IMR-90 (cell line): Measurements from ENCODE around the gene GAR1. TPM values are rescaled to one million over a fixed set of nuclear protein-coding genes. Genes with fewer than 3 reads are reported as not detected.

ENCODE experiments used
- ATAC-seq: fragments of 200-7000 bp; cut with Tn5 transposase; 2 replicates; pipeline ENCODE4 v1.9.1; 2020; ENCODE audit warnings: low read depth, mild to moderate bottlenecking, moderate library complexity
- BruUV-seq: library from RNA; stranded (reverse); fragments of 400-500 nt; replicated peaks from 2 replicates; lab custom pipeline; 2021; lab: Mats Ljungman, UMichigan
- CTCF ChIA-PET: fragments of 300-600 bp; formaldehyde crosslinking; extraction: SDS; loops from one replicate; lab custom pipeline; 2021; ENCODE audit warnings: antibody characterized with exemption; lab: Yijun Ruan, JAX
- POLR2A ChIA-PET: fragments of 300-600 bp; sonication (Branson Sonifier 250); formaldehyde crosslinking; loops from one replicate; lab custom pipeline; 2022; ENCODE audit warnings: antibody characterized with exemption; ENCODE audit not compliant: unreplicated experiment; lab: Charles Lee
- DNase-seq: peaks from one replicate; pipeline ENCODE4 v3.0.0; 2013
- H2AFZ ChIP-seq: replicated peaks from 2 replicates; pipeline ENCODE3; 2013; ENCODE audit warnings: low read length, mild to moderate bottlenecking; ENCODE audit not compliant: poor library complexity
- H2AK5ac ChIP-seq: 2 replicates; pipeline ENCODE4 v1.6.1; 2013; ENCODE audit warnings: low read depth, low read length, inconsistent platforms
- H2AK9ac ChIP-seq: replicated peaks from 2 replicates; pipeline ENCODE3; 2013; ENCODE audit warnings: mild to moderate bottlenecking, low read depth, low read length, moderate library complexity; ENCODE audit not compliant: poor library complexity
- H2BK120ac ChIP-seq: 2 replicates; pipeline ENCODE4 v1.6.1; 2013; ENCODE audit warnings: low read depth, low read length, inconsistent platforms
- H2BK15ac ChIP-seq: 3 replicates; pipeline ENCODE4 v1.6.1; 2013; ENCODE audit warnings: low read depth, low read length, inconsistent platforms
- H2BK20ac ChIP-seq: 2 replicates; pipeline ENCODE4 v1.6.1; 2013; ENCODE audit warnings: low read depth, mild to moderate bottlenecking, inconsistent platforms, low read length, moderate library complexity
- H2BK5ac ChIP-seq: 2 replicates; pipeline ENCODE4 v1.6.1; 2013; ENCODE audit warnings: mild to moderate bottlenecking, low read depth, low read length, inconsistent platforms; ENCODE audit not compliant: poor library complexity, severe bottlenecking
- H3K14ac ChIP-seq: replicated peaks from 2 replicates; pipeline ENCODE4 v1.6.1; 2013; ENCODE audit warnings: low read depth, low read length, inconsistent platforms
- H3K18ac ChIP-seq: 2 replicates; pipeline ENCODE4 v1.6.1; 2013; ENCODE audit warnings: low read depth, low read length, control low read depth
- H3K23ac ChIP-seq: 2 replicates; pipeline ENCODE4 v1.6.1; 2013; ENCODE audit warnings: low read depth, low read length, inconsistent platforms
- H3K27ac ChIP-seq: 2 replicates; pipeline ENCODE4 v1.5.1; 2013; ENCODE audit warnings: mild to moderate bottlenecking, control low read depth, low read length; ENCODE audit not compliant: insufficient read depth
- H3K27me3 ChIP-seq: 2 replicates; pipeline ENCODE4 v1.6.1; 2013; ENCODE audit warnings: low read length; ENCODE audit not compliant: control insufficient read depth, insufficient read depth
- H3K36me3 ChIP-seq: 2 replicates; pipeline ENCODE4 v1.6.1; 2013; ENCODE audit warnings: low read length, mixed read lengths; ENCODE audit not compliant: control insufficient read depth, insufficient read depth
- H3K4ac ChIP-seq: 2 replicates; pipeline ENCODE4 v1.6.1; 2013; ENCODE audit warnings: low read depth, low read length, inconsistent platforms
- H3K4me1 ChIP-seq: 2 replicates; pipeline ENCODE4 v1.6.1; 2013; ENCODE audit warnings: low read length, mixed read lengths; ENCODE audit not compliant: control insufficient read depth, insufficient read depth
- H3K4me2 ChIP-seq: 2 replicates; pipeline ENCODE4 v1.6.1; 2013; ENCODE audit warnings: low read depth, mild to moderate bottlenecking, control low read depth, low read length, moderate library complexity
- H3K4me3 ChIP-seq: 2 replicates; pipeline ENCODE4 v1.5.1; 2013; ENCODE audit warnings: low read depth, mild to moderate bottlenecking, control low read depth, low read length, moderate library complexity; ENCODE audit not compliant: insufficient read depth
- H3K56ac ChIP-seq: 2 replicates; pipeline ENCODE4 v1.6.1; 2013; ENCODE audit warnings: low read length, inconsistent platforms; ENCODE audit not compliant: insufficient read depth; ENCODE audit errors: extremely low read depth
- H3K79me1 ChIP-seq, 2 experiments: 2 replicates each; pipeline ENCODE4 v1.6.1; 2013; ENCODE audit warnings: low read length in 2 of 2, inconsistent platforms in 1 of 2, low read depth in 1 of 2
- H3K9ac ChIP-seq: 2 replicates; pipeline ENCODE4 v1.6.1; 2013; ENCODE audit warnings: low read depth, low read length, control low read depth
- H3K9me1 ChIP-seq: 2 replicates; pipeline ENCODE4 v1.6.1; 2013; ENCODE audit warnings: low read length, inconsistent platforms; ENCODE audit not compliant: insufficient read depth
- H3K9me3 ChIP-seq: 2 replicates; pipeline ENCODE4 v1.6.1; 2013; ENCODE audit warnings: low read length; ENCODE audit not compliant: control insufficient read depth, insufficient read depth
- H4K20me1 ChIP-seq: 2 replicates; pipeline ENCODE4 v1.6.1; 2013; ENCODE audit warnings: low read length, inconsistent platforms; ENCODE audit not compliant: insufficient read depth
- H4K5ac ChIP-seq: 2 replicates; pipeline ENCODE4 v1.6.1; 2013; ENCODE audit warnings: mild to moderate bottlenecking, low read depth, low read length, control low read depth
- H4K8ac ChIP-seq, 2 experiments: 2 replicates each; pipeline ENCODE4 v1.6.1; 2013; ENCODE audit warnings: low read depth in 2 of 2, low read length in 2 of 2, control low read depth in 1 of 2, inconsistent platforms in 1 of 2
- H4K91ac ChIP-seq: 2 replicates; pipeline ENCODE4 v1.6.1; 2013; ENCODE audit warnings: low read depth, low read length, inconsistent platforms; ENCODE audit not compliant: insufficient read depth
- MAZ ChIP-seq: IDR thresholded peaks from 2 replicates; pipeline ENCODE4 v1.6.1; 2012; ENCODE audit warnings: low read depth, mild to moderate bottlenecking, low read length, improper control_type of control experiment, moderate library complexity, borderline replicate concordance
- POLR2A ChIP-seq: IDR thresholded peaks from 2 replicates; pipeline ENCODE4 v1.6.1; 2012; ENCODE audit warnings: mild to moderate bottlenecking, low read depth, low read length
- RFX5 ChIP-seq: IDR thresholded peaks from 2 replicates; pipeline ENCODE4 v1.8.0; 2012; ENCODE audit warnings: low read depth, mild to moderate bottlenecking, low read length, moderate library complexity
- WGBS, 2 experiments: methylation state at CpG; one replicate each; pipeline versions ENCODE4 v1.1.5 to v1.1.7; 2013; ENCODE audit warnings: missing lambda C conversion rate in 2 of 2; ENCODE audit not compliant: insufficient read length in 1 of 2; ENCODE audit errors: extremely low coverage in 2 of 2; 5-methylcytosine and 5-hydroxymethylcytosine counted together
- dilution Hi-C: fragments of 300-500 bp; cut with HindIII; formaldehyde crosslinking; loops from one replicate; pipeline ENCODE4 v1.14.3; 2018; ENCODE audit warnings: low sequenced_read_pairs; ENCODE audit not compliant: unreplicated experiment
- in situ Hi-C: fragments of 300-500 bp; cut with MboI; formaldehyde crosslinking; loops from 3 replicates; pipeline ENCODE4 v1.14.3; 2019; ENCODE audit warnings: low sequenced_read_pairs, inconsistent platforms, mixed read lengths
- intact Hi-C: fragments of 100-400 bp; cut with micrococcal nuclease; formaldehyde crosslinking; loops from 2 replicates; pipeline ENCODE4 v1.10.0; 2022
- polyA plus RNA-seq, 3 experiments: library from polyadenylated mRNA; depleted of rRNA; stranded (reverse); fragments of >200 nt; gene quantifications; 2 replicates each; pipeline ENCODE4 v1.2.3, GENCODE V29; 2012; ENCODE audit warnings: low replicate concordance in 1 of 3
- total RNA-seq: library from RNA; depleted of rRNA; stranded (reverse); fragments of >200 nt; gene quantifications from 2 replicates; pipeline ENCODE4 v1.2.3, GENCODE V29; 2012; rRNA removed

GAR1 gene
- total and polyA plus RNA-seq, 2 of the 4 experiments (the other 2 are of a cell fraction), result 1.1 to 22.0 TPM

DNA sequence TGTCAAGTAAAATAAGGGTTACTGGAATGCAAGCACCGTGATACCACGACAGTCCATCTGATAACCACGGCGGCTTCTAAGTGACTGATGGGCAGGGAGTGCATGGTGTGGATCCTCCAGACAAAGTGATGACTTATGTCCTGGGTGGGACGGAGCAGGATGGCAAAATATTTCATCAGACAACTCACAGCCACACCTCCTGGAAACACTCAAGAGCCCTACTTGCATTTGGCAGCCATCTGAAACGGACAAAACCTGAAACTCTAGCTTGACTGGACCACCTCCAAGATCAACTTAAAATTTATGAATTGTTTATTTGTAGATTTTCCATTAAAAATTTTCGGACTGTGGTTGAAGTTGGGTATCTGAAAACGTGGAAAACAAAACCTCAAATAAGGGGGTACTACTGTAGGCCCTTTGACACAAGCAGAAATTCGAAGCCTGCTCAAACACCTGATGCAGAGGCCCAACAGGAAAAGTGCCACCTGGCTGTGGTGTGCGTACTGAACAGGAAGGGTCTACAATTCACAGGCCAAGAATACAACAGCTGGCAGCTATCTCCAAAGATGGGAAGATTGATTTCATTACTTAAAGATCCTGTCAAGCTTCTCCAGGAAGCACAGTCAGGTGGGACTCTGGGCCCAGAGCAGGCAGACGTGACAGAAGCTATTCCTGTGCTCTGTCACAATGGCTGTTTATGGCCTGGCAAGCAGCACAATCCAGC lies 58.4 kb downstream of the GAR1 start:
- DNase-seq (peak; percentile 2), ATAC-seq (no peak)
- H3K4me1 ChIP-seq, result no peaks in the 10 kb centered on the region
- no peaks in the 10 kb centered on the region for H3K9me3 ChIP-seq
- no peak overlapping the region for H3K23ac ChIP-seq
- no peak overlapping the region for H2BK15ac ChIP-seq
- H3K9me1 ChIP-seq, result no peaks in the 10 kb centered on the region
- no peak overlapping the region for H3K9ac ChIP-seq
- in situ Hi-C loops, result no loop called here
- H3K79me1 ChIP-seq, result no peaks in the 10 kb centered on the region
- no peak overlapping the region for H4K5ac ChIP-seq
- 34% methylated on average over 5 of the region's 11 CpGs; no CpG with 5 or more reads in 1 of the 2 experiments for WGBS, 2 experiments
- no peak overlapping the region for H4K91ac ChIP-seq
- no peak overlapping the region for H3K14ac ChIP-seq
- TF ChIP-seq POLR2A (no peak), RFX5 (no peak), MAZ (no peak)
- H3K4me2 ChIP-seq, result no peak overlapping the region
- no peak overlapping the region for H4K8ac ChIP-seq
- H2AK5ac ChIP-seq, result no peak overlapping the region
- no peak overlapping the region for H3K18ac ChIP-seq
- BruUV-seq, result no TSS peak
- no peak overlapping the region for H3K56ac ChIP-seq
- no peak overlapping the region for H3K4ac ChIP-seq
- no peak overlapping the region for H2BK5ac ChIP-seq
- no peaks in the 10 kb centered on the region for H3K27me3 ChIP-seq
- no peaks in the 10 kb centered on the region for H4K20me1 ChIP-seq
- H2BK20ac ChIP-seq, result no peak overlapping the region
- CTCF ChIA-PET, result no interaction called here
- H3K27ac ChIP-seq, result no peak overlapping the region
- intact Hi-C loops, result no loop called here
- H2AFZ ChIP-seq, result no peak overlapping the region
- dilution Hi-C loops, result no loop called here
- no peak overlapping the region for H3K4me3 ChIP-seq
- no peak overlapping the region for H2BK120ac ChIP-seq
- no peaks in the 10 kb centered on the region for H3K36me3 ChIP-seq
- POLR2A ChIA-PET, result no interaction called here
- no peak overlapping the region for H2AK9ac ChIP-seq

Other genes with a start within 250 kb of the GAR1 start
- 44.1 and 45.0 TPM in 2 replicates for gene CASP6, start 112.3 kb upstream of the GAR1 start, total RNA-seq
- 19.8 and 25.0 TPM in 2 replicates for gene CASP6, start 112.3 kb upstream of the GAR1 start, polyA plus RNA-seq (2012; rRNA removed)
- gene PLA2G12A, start 85.7 kb upstream of the GAR1 start, total RNA-seq, result 8.9 and 17.4 TPM in 2 replicates
- 10.3 and 12.0 TPM in 2 replicates for gene PLA2G12A, start 85.7 kb upstream of the GAR1 start, polyA plus RNA-seq (2012; rRNA removed)
- gene CFI, start 13.8 kb upstream of the GAR1 start, total RNA-seq, result 0.18 and 0.28 TPM in 2 replicates
- 0.10 and 0.12 TPM in 2 replicates for gene CFI, start 13.8 kb upstream of the GAR1 start, polyA plus RNA-seq (2012; rRNA removed)
- not detected in 2 replicates for gene RRH, start 12.2 kb downstream of the GAR1 start, total RNA-seq
- gene RRH, start 12.2 kb downstream of the GAR1 start, polyA plus RNA-seq (2012; rRNA removed), result 0.05 and 0.11 TPM in 2 replicates
- not detected in 2 replicates for gene LRIT3, start 32.3 kb downstream of the GAR1 start, total RNA-seq
- gene LRIT3, start 32.3 kb downstream of the GAR1 start, polyA plus RNA-seq (2012; rRNA removed), result 0.02 TPM in 1 of 2 replicates, not detected in the other
- 2.2 and 4.2 TPM in 2 replicates for gene EGF, start 97.1 kb downstream of the GAR1 start, total RNA-seq
- gene EGF, start 97.1 kb downstream of the GAR1 start, polyA plus RNA-seq (2012; rRNA removed), result 1.7 TPM in 2 replicates